GM12878 (cell line): ENCODE results near the gene SOX3. TPM values are rescaled to one million over a fixed set of nuclear protein-coding genes. Genes with fewer than 3 reads are reported as not detected.

Source experiments
- ATAC-seq: fragments of 200-7000 bp; cut with Tn5 transposase; 3 replicates; pipeline ENCODE4 v1.9.1; 2020; ENCODE audit warnings: mild to moderate bottlenecking, moderate library complexity
- BruUV-seq: library from RNA; stranded (reverse); fragments of 400-500 nt; replicated peaks from 2 replicates; lab custom pipeline; 2021; lab: Mats Ljungman, UMichigan
- CTCF ChIA-PET: fragments of 300-600 bp; sonication (Branson Sonifier 250); formaldehyde crosslinking; extraction: SDS; loops from one replicate; lab custom pipeline; 2021; ENCODE audit warnings: inconsistent platforms; lab: Yijun Ruan, JAX
- POLR2A ChIA-PET: fragments of 350-600 bp; formaldehyde crosslinking; extraction: SDS; loops from one replicate; lab custom pipeline; 2021; ENCODE audit warnings: inconsistent platforms; lab: Charles Lee
- RAD21 ChIA-PET: fragments of 300-600 bp; sonication (Branson Sonifier 250); formaldehyde crosslinking; loops from one replicate; lab custom pipeline; 2023; ENCODE audit warnings: antibody characterized with exemption; ENCODE audit not compliant: unreplicated experiment; lab: Charles Lee
- SMC1A ChIA-PET: fragments of 300-600 bp; sonication (Branson Sonifier 250); formaldehyde crosslinking; loops from one replicate; lab custom pipeline; 2023; ENCODE audit not compliant: unreplicated experiment, uncharacterized antibody; lab: Charles Lee
- DNase-seq: peaks from one replicate; pipeline ENCODE4 v3.0.0-alpha.2; 2011; ENCODE audit warnings: low read depth, low spot score
- FAIRE-seq: peaks from 3 replicates; lab custom pipeline; 2011; peaks lifted over from hg19 to GRCh38; lab: Jason Lieb, UNC
- H2AFZ ChIP-seq: 2 replicates; pipeline ENCODE4 v1.6.0; 2011; ENCODE audit warnings: low read depth, low read length, control low read depth; ENCODE audit not compliant: control insufficient read depth
- H3K27ac ChIP-seq: 2 replicates; pipeline ENCODE4 v1.5.1; 2011; ENCODE audit warnings: control low read depth; ENCODE audit not compliant: control insufficient read depth, insufficient read depth
- H3K27me3 ChIP-seq, 2 experiments: replicated peaks in 1 of 2; 2 replicates each; pipeline versions ENCODE4 v1.6.0 to v1.6.1; 2011; ENCODE audit warnings: low read length in 1 of 2; ENCODE audit not compliant: control insufficient read depth in 2 of 2, insufficient read depth in 2 of 2
- H3K36me3 ChIP-seq, 2 experiments: 2 replicates each; pipeline ENCODE4 v1.5.1; 2011; ENCODE audit warnings: low read length in 1 of 2; ENCODE audit not compliant: control insufficient read depth in 2 of 2, insufficient read depth in 2 of 2
- H3K4me1 ChIP-seq: 2 replicates; pipeline ENCODE4 v1.6.1; 2011; ENCODE audit warnings: mild to moderate bottlenecking, low read length, moderate library complexity, mixed read lengths; ENCODE audit not compliant: control insufficient read depth, insufficient read depth
- H3K4me2 ChIP-seq: 2 replicates; pipeline ENCODE4 v1.6.0; 2011; ENCODE audit warnings: control low read depth; ENCODE audit not compliant: control insufficient read depth, insufficient read depth
- H3K4me3 ChIP-seq: fragments of 200-600 bp; sonication (generic); 2 replicates; pipeline ENCODE4 v1.5.1; 2016
- H3K79me2 ChIP-seq: 2 replicates; pipeline ENCODE4 v1.6.0; 2011; ENCODE audit warnings: low read length; ENCODE audit not compliant: control insufficient read depth, insufficient read depth
- H3K9ac ChIP-seq: 2 replicates; pipeline ENCODE4 v1.8.0; 2011; ENCODE audit warnings: low read length, control low read depth, mixed read lengths; ENCODE audit not compliant: control insufficient read depth, insufficient read depth
- H3K9me3 ChIP-seq: replicated peaks from 3 replicates; pipeline ENCODE4 v1.5.1; 2011; ENCODE audit warnings: mild to moderate bottlenecking, low read length; ENCODE audit not compliant: control insufficient read depth, insufficient read depth
- H4K20me1 ChIP-seq: 2 replicates; pipeline ENCODE4 v1.6.0; 2011; ENCODE audit not compliant: control insufficient read depth, insufficient read depth
- ATF2 ChIP-seq: IDR thresholded peaks from 2 replicates; pipeline ENCODE4 v1.6.1; 2012; ENCODE audit warnings: low read length, inconsistent platforms
- ATF7 ChIP-seq: fragments of 450-650 bp; IDR thresholded peaks from 2 replicates; pipeline ENCODE4 v1.6.1; 2016; ENCODE audit warnings: low read depth, mild to moderate bottlenecking
- FOS ChIP-seq: IDR thresholded peaks from 3 replicates; pipeline ENCODE4 v1.6.1; 2011; ENCODE audit warnings: borderline replicate concordance; ENCODE audit not compliant: insufficient read length; ENCODE audit errors: extremely low read depth
- HCFC1 ChIP-seq: fragments of 150-350 bp; IDR thresholded peaks from 2 replicates; pipeline ENCODE4 v1.6.1; 2014; ENCODE audit warnings: low read length
- HDAC6 ChIP-seq: fragments of 200-600 bp; sonication (generic); IDR thresholded peaks from one replicate; pipeline ENCODE4 v1.8.0; 2017; ENCODE audit warnings: antibody characterized with exemption; ENCODE audit not compliant: unreplicated experiment
- IKZF1 ChIP-seq: fragments of 450-650 bp; conservative IDR thresholded peaks from 2 replicates; pipeline ENCODE4 v1.6.1; 2017; ENCODE audit warnings: antibody characterized with exemption, mild to moderate bottlenecking
- NFIC ChIP-seq: IDR thresholded peaks from 2 replicates; pipeline ENCODE4 v1.6.1; 2012; ENCODE audit warnings: low read depth, mild to moderate bottlenecking, inconsistent platforms, low read length, moderate library complexity
- POLR2A ChIP-seq: IDR thresholded peaks from 2 replicates; pipeline ENCODE4 v1.6.1; 2011; ENCODE audit warnings: low read depth, mild to moderate bottlenecking, low read length
- RELA ChIP-seq: fragments of 450-650 bp; IDR thresholded peaks from 2 replicates; pipeline ENCODE4 v1.8.0; 2014; ENCODE audit warnings: borderline replicate concordance; ENCODE audit not compliant: partially characterized antibody
- SPI1 ChIP-seq: IDR thresholded peaks from 2 replicates; pipeline ENCODE4 v1.6.1; 2011; ENCODE audit warnings: low read depth, mild to moderate bottlenecking, low read length, moderate library complexity, borderline replicate concordance; ENCODE audit not compliant: insufficient read depth
- SUPT20H ChIP-seq: IDR thresholded peaks from 2 replicates; pipeline ENCODE4 v1.6.1; 2011; ENCODE audit warnings: low read depth, mild to moderate bottlenecking, low read length, moderate library complexity, borderline replicate concordance; ENCODE audit not compliant: control insufficient read depth
- TAF1 ChIP-seq: IDR thresholded peaks from 2 replicates; pipeline ENCODE4 v1.6.1; 2011; ENCODE audit warnings: mild to moderate bottlenecking, low read depth, low read length, borderline replicate concordance
- USF1 ChIP-seq: IDR thresholded peaks from 2 replicates; pipeline ENCODE4 v1.6.1; 2011; ENCODE audit warnings: borderline replicate concordance, low read depth, mild to moderate bottlenecking, moderate library complexity, mixed read lengths, low read length; ENCODE audit not compliant: insufficient read depth; ENCODE audit errors: extremely low read length
- ZBTB33 ChIP-seq: fragments of 450-650 bp; IDR thresholded peaks from 2 replicates; pipeline ENCODE4 v1.6.1; 2017; ENCODE audit warnings: mild to moderate bottlenecking
- WGBS: methylation state at CpG from one replicate; pipeline ENCODE4 v1.1.6; 2016; ENCODE audit warnings: low lambda C conversion rate; ENCODE audit not compliant: insufficient replicate concordance, insufficient coverage; ENCODE audit errors: missing lambda C conversion rate; 5-methylcytosine and 5-hydroxymethylcytosine counted together
- in situ Hi-C: fragments of 300-500 bp; cut with MboI; formaldehyde crosslinking; loops from 9 replicates; pipeline ENCODE4 v1.14.3; 2018; ENCODE audit warnings: mixed read lengths
- intact Hi-C: fragments of 100-400 bp; cut with micrococcal nuclease; formaldehyde crosslinking; loops from one replicate; pipeline ENCODE4 v1.14.2; 2022; ENCODE audit not compliant: unreplicated experiment
- polyA plus RNA-seq, 11 experiments: library from polyadenylated mRNA; depleted of rRNA in 4 of 11; unstranded in 6 of 11; stranded (reverse) in 5 of 11; fragments of >200 nt; fragmentation: Nextera tagmentation in 4 of 11; fragmentation: Illumina TruSeq in 1 of 11; extraction: Ambion mirVana in 4 of 11; extraction: Trizol in 1 of 11; gene quantifications; 1 replicate in 1 of 11; 2 replicates in 10 of 11; pipeline versions ENCODE4 v1.2.1 to v1.2.3, GENCODE V29; 2011 to 2016; ENCODE audit warnings: inconsistent platforms in 2 of 11, missing spikeins in 2 of 11, low read depth in 1 of 11
- total RNA-seq, 4 experiments: library from RNA; depleted of rRNA in 3 of 4; stranded (reverse); fragments of >200 nt in 3 of 4; fragmentation: Illumina TruSeq in 1 of 4; extraction: Trizol in 1 of 4; gene quantifications; 2 replicates each; pipeline versions ENCODE4 v1.2.1 to v1.2.3, GENCODE V29; 2013 to 2021
- TF ChIP-seq, protein P1 (sequence below): fragments of 450-650 bp; formaldehyde crosslinking; IDR thresholded peaks from 2 replicates; pipeline ENCODE4 v1.4.0; 2022; ENCODE audit warnings: mild to moderate bottlenecking, moderate library complexity

SOX3 gene
- total and polyA plus RNA-seq, 10 of the 15 experiments (the other 5 are each of a cell fraction or from before 2014, with no cell fraction given): not detected

DNA sequence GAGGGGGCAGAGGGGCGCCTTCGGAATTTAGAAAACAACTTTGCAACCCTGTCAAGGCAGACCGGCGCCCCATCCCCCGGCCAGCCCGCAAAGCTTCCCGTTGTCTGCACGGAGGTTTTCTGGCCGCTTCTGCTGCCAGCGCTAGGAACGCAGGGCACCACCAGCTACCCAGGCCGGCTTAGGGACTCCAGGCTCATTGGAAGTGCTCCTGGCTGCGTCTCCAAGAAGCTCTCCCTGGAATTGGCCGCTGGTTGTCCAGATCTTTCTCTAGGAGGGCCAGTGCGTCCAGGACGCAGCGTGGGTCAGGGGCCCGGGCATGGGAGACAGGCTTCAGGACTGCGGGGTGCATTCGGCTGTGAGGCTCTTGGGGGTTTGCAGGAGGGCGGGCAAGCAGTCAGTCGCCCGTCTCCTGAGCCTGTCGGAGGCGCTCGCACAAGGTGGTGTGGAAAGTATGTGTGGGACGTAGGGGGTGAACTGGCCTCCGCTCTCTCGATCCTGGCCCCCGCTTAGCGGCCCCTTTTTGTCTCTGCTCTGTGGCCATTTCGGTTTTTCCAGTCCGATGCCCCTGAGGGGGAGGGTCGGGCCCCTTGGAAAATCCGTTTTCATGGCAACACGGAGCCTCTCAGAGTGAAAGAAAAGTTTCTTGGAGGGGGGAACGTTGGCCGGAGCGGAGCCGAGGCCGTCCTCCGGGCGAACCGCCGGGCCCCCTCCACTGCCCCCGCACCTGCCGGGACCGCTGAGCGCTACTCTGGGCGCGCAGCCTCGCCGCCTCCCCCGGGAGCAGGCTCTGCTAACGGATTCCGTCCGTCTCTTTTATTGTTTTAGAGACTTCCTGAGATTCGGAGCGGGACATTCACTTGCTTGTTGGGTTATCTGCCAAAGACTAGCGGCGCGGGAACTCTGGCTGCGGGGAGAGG is 810 bp upstream of the SOX3 start:
- POLR2A ChIA-PET: no interaction called here
- DNase-seq (no peak), FAIRE-seq (no peak), ATAC-seq (no peak)
- RAD21 ChIA-PET: no interaction called here
- no peaks in the 10 kb centered on the region for H3K36me3 ChIP-seq
- no peaks in the 10 kb centered on the region for H3K27me3 ChIP-seq
- no peak for TF ChIP-seq POLR2A
- TF ChIP-seq SPI1: no peak
- TF ChIP-seq SUPT20H: no peak
- no peak for TF ChIP-seq USF1
- TF ChIP-seq NFIC: no peak
- no peak for TF ChIP-seq ATF2
- TF ChIP-seq FOS: no peak
- TF ChIP-seq RELA: no peak
- TF ChIP-seq, protein P1, sequence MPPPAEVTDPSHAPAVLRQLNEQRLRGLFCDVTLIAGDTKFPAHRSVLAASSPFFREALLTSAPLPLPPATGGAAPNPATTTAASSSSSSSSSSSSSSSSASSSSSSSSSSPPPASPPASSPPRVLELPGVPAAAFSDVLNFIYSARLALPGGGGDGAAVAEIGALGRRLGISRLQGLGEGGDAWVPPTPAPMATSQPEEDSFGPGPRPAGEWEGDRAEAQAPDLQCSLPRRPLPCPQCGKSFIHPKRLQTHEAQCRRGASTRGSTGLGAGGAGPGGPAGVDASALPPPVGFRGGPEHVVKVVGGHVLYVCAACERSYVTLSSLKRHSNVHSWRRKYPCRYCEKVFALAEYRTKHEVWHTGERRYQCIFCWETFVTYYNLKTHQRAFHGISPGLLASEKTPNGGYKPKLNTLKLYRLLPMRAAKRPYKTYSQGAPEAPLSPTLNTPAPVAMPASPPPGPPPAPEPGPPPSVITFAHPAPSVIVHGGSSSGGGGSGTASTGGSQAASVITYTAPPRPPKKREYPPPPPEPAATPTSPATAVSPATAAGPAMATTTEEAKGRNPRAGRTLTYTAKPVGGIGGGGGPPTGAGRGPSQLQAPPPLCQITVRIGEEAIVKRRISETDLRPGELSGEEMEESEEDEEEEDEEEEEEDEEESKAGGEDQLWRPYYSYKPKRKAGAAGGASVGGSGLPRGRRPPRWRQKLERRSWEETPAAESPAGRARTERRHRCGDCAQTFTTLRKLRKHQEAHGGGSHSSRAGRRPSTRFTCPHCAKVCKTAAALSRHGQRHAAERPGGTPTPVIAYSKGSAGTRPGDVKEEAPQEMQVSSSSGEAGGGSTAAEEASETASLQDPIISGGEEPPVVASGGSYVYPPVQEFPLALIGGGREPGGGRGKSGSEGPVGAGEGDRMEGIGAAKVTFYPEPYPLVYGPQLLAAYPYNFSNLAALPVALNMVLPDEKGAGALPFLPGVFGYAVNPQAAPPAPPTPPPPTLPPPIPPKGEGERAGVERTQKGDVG (CRISPR knock-in tag): no peak
- TF ChIP-seq TAF1: no peak
- no peak for TF ChIP-seq ATF7
- no peak for TF ChIP-seq IKZF1
- TF ChIP-seq ZBTB33: no peak
- no peak for TF ChIP-seq HDAC6
- no peak for TF ChIP-seq HCFC1
- H2AFZ ChIP-seq: no peak overlapping the region
- CTCF ChIA-PET: no interaction called here
- peaks cover 3% of the 10 kb centered on the region; the same call in 1 of the 3 replicates for H3K9me3 ChIP-seq
- H3K4me2 ChIP-seq: no peak overlapping the region
- WGBS: 54% methylated on average over 56 of the region's 63 CpGs
- SMC1A ChIA-PET: no interaction called here
- H3K4me3 ChIP-seq: no peak overlapping the region
- in situ Hi-C loops (no loop called here), intact Hi-C loops (no loop called here)
- BruUV-seq: no TSS peak
- no peaks in the 10 kb centered on the region for H3K4me1 ChIP-seq
- H3K79me2 ChIP-seq: no peaks in the 10 kb centered on the region
- H3K27ac ChIP-seq: no peak overlapping the region
- H3K9ac ChIP-seq: no peak overlapping the region
- no peaks in the 10 kb centered on the region for H4K20me1 ChIP-seq
